Measurements from ENCODE around the gene ANO6.

GRCh38 chr12:45286621-45287020 is 70.7 kb downstream of the ANO6 start:
- no peak for TF ChIP-seq POLR2AphosphoS5 (IDR thresholded peaks at IDR 0.05; ENCODE audit: low read depth, low read length)
- no peak for TF ChIP-seq POLR2A (IDR thresholded peaks at IDR 0.05; ENCODE audit: low read depth, low read length)

Measured in GM12891 (cell line).